Measurements from ENCODE around the gene CAMTA1. TPM values are rescaled to one million over a fixed set of nuclear protein-coding genes. Genes with fewer than 3 reads are reported as not detected.

Gene CAMTA1
- polyA plus RNA-seq, 2 donors: 61.1 to 75.0 TPM

- no peaks in the 10 kb centered on the region for H3K4me1 ChIP-seq (ENCODE audit: control insufficient read depth in 2 of 2, insufficient read depth in 2 of 2, low read length in 1 of 2)
- 92 to 94% methylated on average over 7 of the region's 7 CpGs for WGBS, 2 donors
- no peaks in the 10 kb centered on the region for H3K9me3 ChIP-seq (ENCODE audit: control insufficient read depth in 2 of 2, insufficient read depth in 1 of 2, low read depth in 1 of 2, low read length in 1 of 2)
- H3K27me3 ChIP-seq (ENCODE audit: control insufficient read depth in 1 of 2, insufficient read depth in 2 of 2, low read length in 2 of 2): no peaks in the 10 kb centered on the region
- no peak overlapping the region for H3K27ac ChIP-seq (ENCODE audit: low read depth in 2 of 2, low read length in 1 of 2)
- H3K4me3 ChIP-seq (ENCODE audit: low read depth in 1 of 2, low read length in 2 of 2): no peak overlapping the region
- H3K36me3 ChIP-seq (ENCODE audit: control insufficient read depth in 2 of 2, insufficient read depth in 2 of 2, low read length in 1 of 2): no peaks in the 10 kb centered on the region
Measured at GRCh38 chr1:7338439-7338838, 553.2 kb downstream of the CAMTA1 start.

- Histone ChIP-seq H3K4me3 (ENCODE audit: low read depth in 1 of 2, low read length in 2 of 2) (no peak overlapping the region), H3K27me3 (ENCODE audit: control insufficient read depth in 1 of 2, insufficient read depth in 2 of 2, low read length in 2 of 2) (no peaks in the 10 kb centered on the region), H3K36me3 (ENCODE audit: control insufficient read depth in 2 of 2, insufficient read depth in 2 of 2, low read length in 1 of 2) (no peaks in the 10 kb centered on the region), H3K27ac (ENCODE audit: low read depth in 2 of 2, low read length in 1 of 2) (no peak overlapping the region), H3K4me1 (ENCODE audit: control insufficient read depth in 2 of 2, insufficient read depth in 2 of 2, low read length in 1 of 2) (no peaks in the 10 kb centered on the region), H3K9me3 (ENCODE audit: control insufficient read depth in 2 of 2, insufficient read depth in 1 of 2, low read depth in 1 of 2, low read length in 1 of 2) (no peaks in the 10 kb centered on the region)
- WGBS, 2 donors: 89 to 97% methylated on average over 5 of the region's 5 CpGs
Measured at GRCh38 chr1:7339014-7339413, 553.8 kb downstream of the CAMTA1 start.

GRCh38 chr1:7339953-7340352, 554.7 kb downstream of the CAMTA1 start:
- Histone ChIP-seq H3K4me3 (ENCODE audit: low read depth in 1 of 2, low read length in 2 of 2) (no peak overlapping the region), H3K9me3 (ENCODE audit: control insufficient read depth in 2 of 2, insufficient read depth in 1 of 2, low read depth in 1 of 2, low read length in 1 of 2) (no peaks in the 10 kb centered on the region), H3K36me3 (ENCODE audit: control insufficient read depth in 2 of 2, insufficient read depth in 2 of 2, low read length in 1 of 2) (no peaks in the 10 kb centered on the region), H3K4me1 (ENCODE audit: control insufficient read depth in 2 of 2, insufficient read depth in 2 of 2, low read length in 1 of 2) (no peaks in the 10 kb centered on the region), H3K27ac (ENCODE audit: low read depth in 2 of 2, low read length in 1 of 2) (no peak overlapping the region), H3K27me3 (ENCODE audit: control insufficient read depth in 1 of 2, insufficient read depth in 2 of 2, low read length in 2 of 2) (no peaks in the 10 kb centered on the region)
- WGBS, 2 donors: 31 to 40% methylated on average over 2 of the region's 2 CpGs

GRCh38 chr1:7341145-7341905, 556.1 kb downstream of the CAMTA1 start:
- WGBS, 2 donors: 37 to 43% methylated on average over 11 of the region's 11 CpGs
- no peaks in the 10 kb centered on the region for H3K27me3 ChIP-seq (ENCODE audit: control insufficient read depth in 1 of 2, insufficient read depth in 2 of 2, low read length in 2 of 2)
- H3K4me1 ChIP-seq (ENCODE audit: control insufficient read depth in 2 of 2, insufficient read depth in 2 of 2, low read length in 1 of 2): no peaks in the 10 kb centered on the region
- no peaks in the 10 kb centered on the region for H3K36me3 ChIP-seq (ENCODE audit: control insufficient read depth in 2 of 2, insufficient read depth in 2 of 2, low read length in 1 of 2)
- H3K4me3 ChIP-seq (ENCODE audit: low read depth in 1 of 2, low read length in 2 of 2): no peak overlapping the region
- H3K9me3 ChIP-seq (ENCODE audit: control insufficient read depth in 2 of 2, insufficient read depth in 1 of 2, low read depth in 1 of 2, low read length in 1 of 2): no peaks in the 10 kb centered on the region
- no peak overlapping the region for H3K27ac ChIP-seq (ENCODE audit: low read depth in 2 of 2, low read length in 1 of 2)

- H3K9me3 ChIP-seq (ENCODE audit: control insufficient read depth in 2 of 2, insufficient read depth in 1 of 2, low read depth in 1 of 2, low read length in 1 of 2): no peaks in the 10 kb centered on the region
- H3K36me3 ChIP-seq (ENCODE audit: control insufficient read depth in 2 of 2, insufficient read depth in 2 of 2, low read length in 1 of 2): no peaks in the 10 kb centered on the region
- H3K27ac ChIP-seq (ENCODE audit: low read depth in 2 of 2, low read length in 1 of 2): no peak overlapping the region
- WGBS, 2 donors: 91 to 95% methylated on average over 6 of the region's 6 CpGs
- no peak overlapping the region for H3K4me3 ChIP-seq (ENCODE audit: low read depth in 1 of 2, low read length in 2 of 2)
- no peaks in the 10 kb centered on the region for H3K27me3 ChIP-seq (ENCODE audit: control insufficient read depth in 1 of 2, insufficient read depth in 2 of 2, low read length in 2 of 2)
- no peaks in the 10 kb centered on the region for H3K4me1 ChIP-seq (ENCODE audit: control insufficient read depth in 2 of 2, insufficient read depth in 2 of 2, low read length in 1 of 2)
Measured at GRCh38 chr1:7343882-7344281, 558.6 kb downstream of the CAMTA1 start.

- H3K27me3 ChIP-seq (ENCODE audit: control insufficient read depth in 1 of 2, insufficient read depth in 2 of 2, low read length in 2 of 2): no peaks in the 10 kb centered on the region
- H3K36me3 ChIP-seq (ENCODE audit: control insufficient read depth in 2 of 2, insufficient read depth in 2 of 2, low read length in 1 of 2): no peaks in the 10 kb centered on the region
- H3K27ac ChIP-seq (ENCODE audit: low read depth in 2 of 2, low read length in 1 of 2): no peak overlapping the region
- H3K4me3 ChIP-seq (ENCODE audit: low read depth in 1 of 2, low read length in 2 of 2): no peak overlapping the region
- 78 to 81% methylated on average over 2 of the region's 2 CpGs for WGBS, 2 donors
- no peaks in the 10 kb centered on the region for H3K4me1 ChIP-seq (ENCODE audit: control insufficient read depth in 2 of 2, insufficient read depth in 2 of 2, low read length in 1 of 2)
- no peaks in the 10 kb centered on the region for H3K9me3 ChIP-seq (ENCODE audit: control insufficient read depth in 2 of 2, insufficient read depth in 1 of 2, low read depth in 1 of 2, low read length in 1 of 2)
Measured at GRCh38 chr1:7344299-7344698, 559.0 kb downstream of the CAMTA1 start.

- 83% methylated on average over 3 of the region's 3 CpGs for WGBS, 2 donors
- no peak overlapping the region for H3K27ac ChIP-seq (ENCODE audit: low read depth in 2 of 2, low read length in 1 of 2)
- no peaks in the 10 kb centered on the region for H3K9me3 ChIP-seq (ENCODE audit: control insufficient read depth in 2 of 2, insufficient read depth in 1 of 2, low read depth in 1 of 2, low read length in 1 of 2)
Measured at GRCh38 chr1:7345516-7345915, 560.3 kb downstream of the CAMTA1 start.

GRCh38 chr1:7346070-7346596, 560.9 kb downstream of the CAMTA1 start:
- no peaks in the 10 kb centered on the region for H3K4me1 ChIP-seq (ENCODE audit: control insufficient read depth in 2 of 2, insufficient read depth in 2 of 2, low read length in 1 of 2)
- 91 to 94% methylated on average over 3 of the region's 3 CpGs for WGBS, 2 donors
- no peak overlapping the region for H3K27ac ChIP-seq (ENCODE audit: low read depth in 2 of 2, low read length in 1 of 2)
- H3K36me3 ChIP-seq (ENCODE audit: control insufficient read depth in 2 of 2, insufficient read depth in 2 of 2, low read length in 1 of 2): no peaks in the 10 kb centered on the region
- H3K27me3 ChIP-seq (ENCODE audit: control insufficient read depth in 1 of 2, insufficient read depth in 2 of 2, low read length in 2 of 2): no peaks in the 10 kb centered on the region
- H3K4me3 ChIP-seq (ENCODE audit: low read depth in 1 of 2, low read length in 2 of 2): no peak overlapping the region
- H3K9me3 ChIP-seq (ENCODE audit: control insufficient read depth in 2 of 2, insufficient read depth in 1 of 2, low read depth in 1 of 2, low read length in 1 of 2): no peaks in the 10 kb centered on the region

More at GRCh38 chr1:7345516-7345915, 560.3 kb downstream of the CAMTA1 start:
- H3K4me1 ChIP-seq (ENCODE audit: control insufficient read depth in 2 of 2, insufficient read depth in 2 of 2, low read length in 1 of 2): no peaks in the 10 kb centered on the region
- H3K4me3 ChIP-seq (ENCODE audit: low read depth in 1 of 2, low read length in 2 of 2): no peak overlapping the region
- no peaks in the 10 kb centered on the region for H3K36me3 ChIP-seq (ENCODE audit: control insufficient read depth in 2 of 2, insufficient read depth in 2 of 2, low read length in 1 of 2)
- no peaks in the 10 kb centered on the region for H3K27me3 ChIP-seq (ENCODE audit: control insufficient read depth in 1 of 2, insufficient read depth in 2 of 2, low read length in 2 of 2)

- Histone ChIP-seq H3K36me3 (ENCODE audit: control insufficient read depth in 2 of 2, insufficient read depth in 2 of 2, low read length in 1 of 2) (no peaks in the 10 kb centered on the region), H3K27ac (ENCODE audit: low read depth in 2 of 2, low read length in 1 of 2) (no peak overlapping the region), H3K9me3 (ENCODE audit: control insufficient read depth in 2 of 2, insufficient read depth in 1 of 2, low read depth in 1 of 2, low read length in 1 of 2) (no peaks in the 10 kb centered on the region), H3K4me1 (ENCODE audit: control insufficient read depth in 2 of 2, insufficient read depth in 2 of 2, low read length in 1 of 2) (no peaks in the 10 kb centered on the region), H3K27me3 (ENCODE audit: control insufficient read depth in 1 of 2, insufficient read depth in 2 of 2, low read length in 2 of 2) (no peaks in the 10 kb centered on the region), H3K4me3 (ENCODE audit: low read depth in 1 of 2, low read length in 2 of 2) (no peak overlapping the region)
- WGBS, 2 donors: 79% methylated on average over 24 of the region's 24 CpGs
Measured at GRCh38 chr1:7346600-7347570, 561.6 kb downstream of the CAMTA1 start.
